GM08714 (cell line): ENCODE measurements around the gene SLC29A4.

Source experiments
- H3K4me3 ChIP-seq: fragments of 200-500 bp; sonication (Bioruptor generic); 2 replicates; pipeline ENCODE4 v1.5.1; 2014; ENCODE audit warnings: mild to moderate bottlenecking, low read length, inconsistent platforms
- ZNF274 ChIP-seq: IDR thresholded peaks from 2 replicates; pipeline ENCODE4 v1.6.1; 2012; ENCODE audit warnings: mild to moderate bottlenecking, low read depth, low read length

The SLC29A4 gene

GRCh38 chr7:5345171-5345570 lies 62.4 kb downstream of the SLC29A4 start:
- TF ChIP-seq ZNF274, result no peak
- H3K4me3 ChIP-seq, result no peak overlapping the region

- H3K4me3 ChIP-seq, result no peak overlapping the region
- TF ChIP-seq ZNF274, result no peak
These were observed 62.9 kb downstream of the SLC29A4 start for GRCh38 chr7:5345671-5346070.

GRCh38 chr7:5348134-5349004 lies 65.6 kb downstream of the SLC29A4 start:
- H3K4me3 ChIP-seq, result no peak overlapping the region

GRCh38 chr7:5349005-5349380 lies 66.2 kb downstream of the SLC29A4 start:
- no peak overlapping the region for H3K4me3 ChIP-seq

More at GRCh38 chr7:5348134-5349004, 65.6 kb downstream of the SLC29A4 start:
- TF ChIP-seq ZNF274, result no peak

GRCh38 chr7:5349437-5350173 lies 66.9 kb downstream of the SLC29A4 start:
- TF ChIP-seq ZNF274, result no peak
- H3K4me3 ChIP-seq, result no peak overlapping the region

More at GRCh38 chr7:5349005-5349380, 66.2 kb downstream of the SLC29A4 start:
- TF ChIP-seq ZNF274, result no peak

GRCh38 chr7:5350174-5350463 lies 67.4 kb downstream of the SLC29A4 start:
- H3K4me3 ChIP-seq, result no peak overlapping the region
- TF ChIP-seq ZNF274, result no peak

- H3K4me3 ChIP-seq, result no peak overlapping the region
- no peak for TF ChIP-seq ZNF274
These were observed 68.0 kb downstream of the SLC29A4 start for GRCh38 chr7:5350600-5351385.

GRCh38 chr7:5351507-5352265 lies 68.9 kb downstream of the SLC29A4 start:
- no peak for TF ChIP-seq ZNF274
- H3K4me3 ChIP-seq, result no peak overlapping the region

GRCh38 chr7:5352440-5353010 lies 69.8 kb downstream of the SLC29A4 start:
- no peak for TF ChIP-seq ZNF274
- no peak overlapping the region for H3K4me3 ChIP-seq

GRCh38 chr7:5354460-5355232 lies 71.9 kb downstream of the SLC29A4 start:
- no peak for TF ChIP-seq ZNF274
- no peak overlapping the region for H3K4me3 ChIP-seq
